Gastrocnemius medialis (tissue), 4 donors: ENCODE results near the gene PITX1. TPM values are rescaled to one million over a fixed set of nuclear protein-coding genes. Genes with fewer than 3 reads are reported as not detected.

Source experiments
- ATAC-seq, 2 donors: fragments of 150-250 bp; one replicate each; pipeline ENCODE4 v1.9.1; 2016
- DNase-seq, 2 donors: peaks; one replicate each; pipeline ENCODE4 v3.0.0-alpha.2; 2019
- H3K27ac ChIP-seq, 4 donors: fragments of 200-600 bp; sonication (generic); 1 replicate in 1 of 4; 2 replicates in 3 of 4; pipeline ENCODE4 v1.5.1; 2016 to 2018; ENCODE audit warnings: mild to moderate bottlenecking in 2 of 4, moderate library complexity in 1 of 4
- H3K27me3 ChIP-seq, 3 donors: fragments of 200-600 bp; sonication (generic) in 2 of 3; 1 replicate in 1 of 3; 2 replicates in 2 of 3; pipeline versions ENCODE4 v1.5.1 to v1.6.0; 2016 to 2019; ENCODE audit warnings: mild to moderate bottlenecking in 1 of 3, moderate library complexity in 1 of 3
- H3K36me3 ChIP-seq, 2 donors: fragments of 200-600 bp; sonication (generic) in 1 of 2; one replicate each; pipeline ENCODE4 v1.5.1; 2017 to 2018
- H3K4me1 ChIP-seq, 2 donors: fragments of 200-600 bp; sonication (generic) in 1 of 2; one replicate each; pipeline ENCODE4 v1.5.1; 2016 to 2017; ENCODE audit warnings: mild to moderate bottlenecking in 2 of 2
- H3K4me3 ChIP-seq, 4 donors: fragments of 200-600 bp; sonication (generic) in 3 of 4; 1 replicate in 1 of 4; 2 replicates in 3 of 4; pipeline ENCODE4 v1.5.1; 2016 to 2019; ENCODE audit warnings: mild to moderate bottlenecking in 2 of 4
- H3K9me3 ChIP-seq, 3 donors: fragments of 200-600 bp; sonication (generic) in 2 of 3; 1 replicate in 1 of 3; 2 replicates in 2 of 3; pipeline ENCODE4 v1.5.1; 2016 to 2019
- POLR2A ChIP-seq, 2 donors: fragments of 450-650 bp; IDR thresholded peaks; one replicate each; pipeline ENCODE4 v1.6.1; 2017; ENCODE audit warnings: antibody characterized with exemption in 2 of 2, mild to moderate bottlenecking in 2 of 2, moderate library complexity in 2 of 2
- in situ Hi-C, 4 donors: fragments of 200-750 bp; cut with MboI; loops; one replicate each; pipeline versions ENCODE4 v1.15.0 to v1.8.0; 2017; ENCODE audit warnings: low sequenced_read_pairs in 4 of 4
- intact Hi-C: fragments of 100-400 bp; cut with DNase I; formaldehyde crosslinking; loops from one replicate; pipeline ENCODE4 v1.15.1; 2023; ENCODE audit warnings: low total_unique reads
- total RNA-seq, 4 donors: library from RNA; depleted of rRNA; stranded (reverse); fragments of >200 nt; gene quantifications; one replicate each; pipeline versions ENCODE4 v1.1.0 to v1.2.3, GENCODE V29; 2016
- TF ChIP-seq, protein P1 (sequence below), 5 experiments: fragments of 450-650 bp in 3 of 5; fragments of 200-600 bp in 2 of 5; sonication (generic) in 2 of 5; IDR thresholded peaks in 4 of 5; conservative IDR thresholded peaks in 1 of 5; 1 replicate in 4 of 5; 2 replicates in 1 of 5; pipeline ENCODE4 v1.5.1; 2016 to 2019; ENCODE audit warnings: antibody characterized with exemption in 5 of 5, mild to moderate bottlenecking in 3 of 5, moderate library complexity in 3 of 5

The PITX1 gene
- total RNA-seq, 4 donors from 2014 or later: 5.3 to 21.2 (median 9.3) TPM

DNA sequence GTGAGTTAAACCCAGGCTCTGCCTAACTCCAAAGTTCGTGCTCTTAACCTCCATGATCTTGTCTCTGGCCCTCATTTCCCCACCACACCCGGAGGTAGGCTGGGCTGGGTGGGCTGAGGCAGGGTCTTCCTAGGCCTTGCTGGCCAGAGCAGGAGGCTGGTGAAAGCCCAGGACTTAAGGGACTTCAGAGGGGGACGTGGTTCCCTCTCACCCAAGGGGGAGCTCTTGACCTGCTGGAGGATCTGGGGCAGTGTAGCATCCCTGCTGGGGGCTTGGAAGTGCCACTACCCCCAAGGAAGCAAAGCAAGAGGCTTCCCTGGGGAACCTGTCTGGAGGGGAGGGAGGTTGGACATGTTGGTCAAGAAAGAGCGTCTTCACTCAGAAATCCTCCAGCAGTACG is 14.7 kb downstream of the PITX1 start:
- Histone ChIP-seq H3K9me3 (no peaks in the 10 kb centered on the region), H3K4me1 (no peaks in the 10 kb centered on the region), H3K4me3 (no peak overlapping the region), H3K27me3 (no peaks in the 10 kb centered on the region), H3K36me3 (no peaks in the 10 kb centered on the region), H3K27ac (no peak overlapping the region)
- TF ChIP-seq POLR2A (IDR thresholded peaks at IDR 0.05): no peak
- TF ChIP-seq, protein P1, sequence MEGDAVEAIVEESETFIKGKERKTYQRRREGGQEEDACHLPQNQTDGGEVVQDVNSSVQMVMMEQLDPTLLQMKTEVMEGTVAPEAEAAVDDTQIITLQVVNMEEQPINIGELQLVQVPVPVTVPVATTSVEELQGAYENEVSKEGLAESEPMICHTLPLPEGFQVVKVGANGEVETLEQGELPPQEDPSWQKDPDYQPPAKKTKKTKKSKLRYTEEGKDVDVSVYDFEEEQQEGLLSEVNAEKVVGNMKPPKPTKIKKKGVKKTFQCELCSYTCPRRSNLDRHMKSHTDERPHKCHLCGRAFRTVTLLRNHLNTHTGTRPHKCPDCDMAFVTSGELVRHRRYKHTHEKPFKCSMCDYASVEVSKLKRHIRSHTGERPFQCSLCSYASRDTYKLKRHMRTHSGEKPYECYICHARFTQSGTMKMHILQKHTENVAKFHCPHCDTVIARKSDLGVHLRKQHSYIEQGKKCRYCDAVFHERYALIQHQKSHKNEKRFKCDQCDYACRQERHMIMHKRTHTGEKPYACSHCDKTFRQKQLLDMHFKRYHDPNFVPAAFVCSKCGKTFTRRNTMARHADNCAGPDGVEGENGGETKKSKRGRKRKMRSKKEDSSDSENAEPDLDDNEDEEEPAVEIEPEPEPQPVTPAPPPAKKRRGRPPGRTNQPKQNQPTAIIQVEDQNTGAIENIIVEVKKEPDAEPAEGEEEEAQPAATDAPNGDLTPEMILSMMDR (IDR thresholded peaks at IDR 0.05 in 4 of 5, conservative IDR thresholded peaks at IDR 0.05 in 1 of 5): no peak
- in situ Hi-C loops: loop anchor here in 1 of 4 donors (25.0 kb wide), 1 partner anchor 168 kb away; no protein-coding TSS in a partner anchor
- peak in 1 of 2 donors; percentile 6 for DNase-seq
- intact Hi-C loops: no loop called here
- no peak for ATAC-seq

DNA sequence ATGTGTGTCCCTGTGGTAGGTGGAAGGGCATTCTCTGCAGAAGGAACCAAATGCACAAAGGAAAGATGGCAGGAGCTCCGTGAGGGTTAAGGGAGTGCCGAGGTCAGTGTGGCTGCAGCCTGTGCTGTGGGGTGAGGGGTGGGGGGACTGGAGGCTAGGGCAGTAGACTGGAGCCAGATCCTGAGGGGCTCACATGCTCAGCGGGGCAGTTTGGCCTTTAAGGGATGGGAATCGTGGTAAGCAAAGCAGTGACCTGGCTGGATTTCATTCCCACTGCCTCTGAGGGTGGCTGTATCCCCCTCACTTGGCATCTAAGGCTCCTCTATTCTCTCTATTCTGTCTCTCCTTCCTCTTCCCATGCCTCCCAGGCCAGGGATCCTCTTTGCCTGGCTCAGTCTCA is 15.6 kb downstream of the PITX1 start:
- no peaks in the 10 kb centered on the region for H3K36me3 ChIP-seq
- intact Hi-C loops: no loop called here
- no peaks in the 10 kb centered on the region for H3K4me1 ChIP-seq
- no peak overlapping the region for H3K4me3 ChIP-seq
- TF ChIP-seq, protein P1 (IDR thresholded peaks at IDR 0.05 in 4 of 5, conservative IDR thresholded peaks at IDR 0.05 in 1 of 5): no peak
- no peak for TF ChIP-seq POLR2A (IDR thresholded peaks at IDR 0.05)
- no peak for ATAC-seq
- no peak for DNase-seq
- no peak overlapping the region for H3K27ac ChIP-seq
- no peaks in the 10 kb centered on the region for H3K9me3 ChIP-seq
- no peaks in the 10 kb centered on the region for H3K27me3 ChIP-seq
- in situ Hi-C loops: loop anchor here in 1 of 4 donors (25.0 kb wide), 1 partner anchor 169 kb away; no protein-coding TSS in a partner anchor

DNA sequence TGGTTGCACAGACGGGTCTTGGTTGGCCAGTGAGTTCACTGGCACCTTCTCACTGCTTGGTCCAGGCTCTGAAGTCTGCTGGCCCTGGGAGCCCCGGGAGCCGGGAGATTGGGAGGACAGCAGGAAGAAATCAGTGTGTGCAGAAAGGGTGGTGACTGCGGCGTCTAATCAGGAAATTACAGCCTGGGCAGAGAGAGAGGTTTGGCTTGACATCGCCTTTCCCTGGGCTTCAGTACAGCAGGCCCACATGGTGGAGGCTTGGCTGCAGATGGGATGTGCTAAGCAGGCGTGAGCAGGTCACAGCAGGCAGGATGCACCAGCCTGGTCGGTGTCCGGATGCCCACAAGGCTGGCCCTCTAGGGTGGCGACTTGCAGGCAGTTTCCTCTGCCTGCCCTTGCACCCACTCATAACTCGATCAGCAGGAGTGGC is 17.2 kb downstream of the PITX1 start:
- intact Hi-C loops: no loop called here
- no peaks in the 10 kb centered on the region for H3K9me3 ChIP-seq
- H3K27me3 ChIP-seq: no peaks in the 10 kb centered on the region
- H3K36me3 ChIP-seq: no peaks in the 10 kb centered on the region
- TF ChIP-seq, protein P1 (IDR thresholded peaks at IDR 0.05 in 4 of 5, conservative IDR thresholded peaks at IDR 0.05 in 1 of 5): no peak
- no peak for TF ChIP-seq POLR2A (IDR thresholded peaks at IDR 0.05)
- in situ Hi-C loops: loop anchor here in 1 of 4 donors (25.0 kb wide), 1 partner anchor 170 kb away; no protein-coding TSS in a partner anchor
- no peak for ATAC-seq
- H3K27ac ChIP-seq: no peak overlapping the region
- no peak for DNase-seq
- no peak overlapping the region for H3K4me3 ChIP-seq
- H3K4me1 ChIP-seq: no peaks in the 10 kb centered on the region

GRCh38 chr5:135015942-135016341 is 18.1 kb downstream of the PITX1 start:
- intact Hi-C loops (no loop called here), in situ Hi-C loops (loop anchor here in 1 of 4 donors (25.0 kb wide), 1 partner anchor 171 kb away; no protein-coding TSS in a partner anchor)
- Histone ChIP-seq H3K4me3 (no peak overlapping the region), H3K36me3 (no peaks in the 10 kb centered on the region), H3K27me3 (no peaks in the 10 kb centered on the region), H3K27ac (no peak overlapping the region), H3K9me3 (no peaks in the 10 kb centered on the region), H3K4me1 (no peaks in the 10 kb centered on the region)
- TF ChIP-seq POLR2A (IDR thresholded peaks at IDR 0.05): no peak
- ATAC-seq: no peak
- no peak for DNase-seq

DNA sequence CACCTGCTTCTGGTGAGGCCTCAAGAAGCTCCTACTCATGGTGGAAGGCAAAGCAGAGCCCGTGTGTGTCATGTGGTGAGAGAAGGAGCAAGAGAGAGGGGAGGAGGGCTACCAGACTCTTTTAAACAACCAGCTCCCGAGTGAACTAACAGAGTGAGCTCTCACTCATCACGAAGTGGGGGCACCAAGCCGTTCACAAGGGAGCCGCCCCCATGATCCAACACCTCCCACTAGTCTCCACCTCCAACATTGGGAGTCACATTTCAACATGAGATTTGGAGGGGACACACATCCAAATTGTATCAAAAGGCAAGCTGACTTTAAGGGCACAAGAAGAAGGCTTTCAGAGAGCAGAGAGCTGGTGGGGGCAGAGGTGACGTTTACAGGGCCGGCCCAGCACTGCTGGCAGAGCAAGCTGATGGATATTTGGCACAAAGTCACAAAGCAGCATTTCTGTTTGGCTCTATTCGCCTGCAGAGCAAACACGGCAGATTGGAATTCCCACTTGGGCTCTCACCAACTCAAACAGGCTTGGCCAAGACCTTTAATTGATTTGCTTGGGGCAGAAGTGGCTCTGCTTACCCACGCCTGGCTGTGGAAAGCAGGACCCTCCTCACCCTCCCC is 20.0 kb downstream of the PITX1 start:
- no peak for TF ChIP-seq POLR2A (IDR thresholded peaks at IDR 0.05)
- TF ChIP-seq, protein P1 (IDR thresholded peaks at IDR 0.05 in 4 of 5, conservative IDR thresholded peaks at IDR 0.05 in 1 of 5): no peak
- no peaks in the 10 kb centered on the region for H3K4me1 ChIP-seq
- no peaks in the 10 kb centered on the region for H3K9me3 ChIP-seq
- ATAC-seq (no peak), DNase-seq (no peak)
- intact Hi-C loops: no loop called here
- H3K27me3 ChIP-seq: no peaks in the 10 kb centered on the region
- no peak overlapping the region for H3K4me3 ChIP-seq
- no peak overlapping the region for H3K27ac ChIP-seq
- in situ Hi-C loops: loop anchor here in 1 of 4 donors (25.0 kb wide), 1 partner anchor 173 kb away; no protein-coding TSS in a partner anchor
- no peaks in the 10 kb centered on the region for H3K36me3 ChIP-seq
